Urothelium cell line (cell line): ENCODE measurements around the gene NRP1.

Experiments used
- DNase-seq: peaks from one replicate; pipeline ENCODE4 v3.0.0; 2011; ENCODE audit warnings: low spot score, mixed read lengths
- FAIRE-seq: peaks from 2 replicates; lab custom pipeline; 2011; peaks lifted over from hg19 to GRCh38; lab: Jason Lieb, UNC

NRP1 gene

GRCh38 chr10:33293531-33294170, 40.8 kb downstream of the NRP1 start:
- FAIRE-seq, result no peak
- no peak for DNase-seq

GRCh38 chr10:33293076-33293475, 41.4 kb downstream of the NRP1 start:
- no peak for FAIRE-seq
- no peak for DNase-seq

- no peak for FAIRE-seq
- DNase-seq, result peak; percentile 48
Measured at GRCh38 chr10:33291053-33291592, 43.3 kb downstream of the NRP1 start.

- no peak for FAIRE-seq
- DNase-seq, result peak; percentile 38
Measured at GRCh38 chr10:33290321-33291052, 44.0 kb downstream of the NRP1 start.

GRCh38 chr10:33289776-33290175, 44.7 kb downstream of the NRP1 start:
- DNase-seq, result no peak
- no peak for FAIRE-seq

- DNase-seq (no peak), FAIRE-seq (peak; percentile 85)
Measured at GRCh38 chr10:33288127-33288526, 46.3 kb downstream of the NRP1 start.

GRCh38 chr10:33287112-33287511, 47.4 kb downstream of the NRP1 start:
- no peak for FAIRE-seq
- DNase-seq, result no peak

GRCh38 chr10:33286157-33286934, 48.1 kb downstream of the NRP1 start:
- FAIRE-seq, result peak; percentile 52
- DNase-seq, result no peak

GRCh38 chr10:33284945-33285344, 49.5 kb downstream of the NRP1 start:
- FAIRE-seq (no peak), DNase-seq (no peak)

GRCh38 chr10:33279811-33280602, 54.5 kb downstream of the NRP1 start:
- DNase-seq (no peak), FAIRE-seq (no peak)

- no peak for FAIRE-seq
- no peak for DNase-seq
Measured at GRCh38 chr10:33279276-33279675, 55.2 kb downstream of the NRP1 start.

GRCh38 chr10:33278198-33278597, 56.3 kb downstream of the NRP1 start:
- no peak for DNase-seq
- FAIRE-seq, result no peak

GRCh38 chr10:33277135-33277536, 57.3 kb downstream of the NRP1 start:
- DNase-seq, result peak; percentile 30
- no peak for FAIRE-seq

GRCh38 chr10:33276282-33276923, 58.1 kb downstream of the NRP1 start:
- DNase-seq (no peak), FAIRE-seq (no peak)

- no peak for FAIRE-seq
- peak; percentile 53 for DNase-seq
Measured at GRCh38 chr10:33274096-33274785, 60.2 kb downstream of the NRP1 start.

GRCh38 chr10:33273295-33274002, 61.0 kb downstream of the NRP1 start:
- FAIRE-seq (peak; percentile 90), DNase-seq (peak; percentile 84)

- no peak for DNase-seq
- no peak for FAIRE-seq
Measured at GRCh38 chr10:33272635-33273034, 61.8 kb downstream of the NRP1 start.

- peak; percentile 73 for FAIRE-seq
- DNase-seq, result no peak
Measured at GRCh38 chr10:33271969-33272583, 62.4 kb downstream of the NRP1 start.

GRCh38 chr10:33270971-33271370, 63.5 kb downstream of the NRP1 start:
- no peak for FAIRE-seq
- DNase-seq, result no peak
